HUES6 (cell line): ENCODE results near the gene EDIL3.

ENCODE experiments used
- H3K27ac ChIP-seq: 2 replicates; pipeline ENCODE4 v1.7.0; 2013; ENCODE audit warnings: low read depth, mild to moderate bottlenecking, low read length, inconsistent platforms
- H3K27me3 ChIP-seq: 2 replicates; pipeline ENCODE4 v1.6.1; 2013; ENCODE audit warnings: low read length; ENCODE audit not compliant: control insufficient read depth, insufficient read depth
- H3K36me3 ChIP-seq: 2 replicates; pipeline ENCODE4 v1.6.1; 2013; ENCODE audit warnings: low read length; ENCODE audit not compliant: control insufficient read depth, insufficient read depth
- H3K4me1 ChIP-seq: 2 replicates; pipeline ENCODE4 v1.6.1; 2013; ENCODE audit warnings: low read length; ENCODE audit not compliant: control insufficient read depth, insufficient read depth
- H3K4me3 ChIP-seq: 2 replicates; pipeline ENCODE4 v1.5.1; 2013; ENCODE audit warnings: low read depth, low read length
- H3K9ac ChIP-seq: one replicate; pipeline ENCODE4 v1.6.1; 2013; ENCODE audit warnings: mild to moderate bottlenecking, low read length
- H3K9me3 ChIP-seq: 2 replicates; pipeline ENCODE4 v1.6.1; 2013; ENCODE audit warnings: low read depth, low read length; ENCODE audit not compliant: control insufficient read depth, insufficient read depth

EDIL3 gene

DNA sequence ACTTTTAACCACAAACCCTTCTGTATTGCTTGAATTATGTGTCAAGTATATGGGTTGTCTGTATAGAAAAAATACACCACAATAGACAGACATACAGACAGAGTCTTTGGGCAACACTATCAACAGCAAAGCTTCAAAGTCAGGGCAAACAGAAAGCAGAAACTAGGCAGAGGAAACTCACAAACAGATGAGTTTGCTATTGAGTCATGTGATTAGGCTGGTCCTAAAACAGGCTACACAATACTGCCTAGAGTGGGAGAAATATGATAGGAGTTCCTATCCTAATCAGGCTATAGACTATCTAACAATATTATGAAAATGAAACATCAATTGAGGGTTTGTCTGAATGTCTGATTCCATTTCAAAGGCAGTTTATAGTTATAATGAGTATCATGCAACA is 156.4 kb downstream of the EDIL3 start:
- Histone ChIP-seq H3K9me3 (no peaks in the 10 kb centered on the region), H3K4me3 (no peak overlapping the region), H3K27ac (no peak overlapping the region), H3K27me3 (no peaks in the 10 kb centered on the region), H3K9ac (no peak overlapping the region), H3K4me1 (no peaks in the 10 kb centered on the region), H3K36me3 (no peaks in the 10 kb centered on the region)

DNA sequence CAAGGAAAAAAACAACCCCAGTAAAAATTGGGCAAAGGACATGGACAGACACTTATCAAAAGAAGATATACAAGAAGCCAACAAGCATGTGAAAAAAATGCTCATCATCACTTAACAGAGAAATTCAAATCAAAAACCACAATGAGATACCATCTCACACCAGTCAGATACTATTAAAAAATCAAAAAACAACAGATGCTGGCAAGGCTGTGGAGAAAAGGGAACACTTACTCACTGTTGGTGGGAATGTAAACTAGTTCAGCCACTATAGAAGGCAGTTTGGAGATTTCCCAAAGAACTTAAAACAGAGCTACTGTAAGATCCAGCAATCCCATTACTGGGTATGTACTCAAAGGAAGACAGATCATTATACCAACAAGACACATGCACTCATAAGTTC is 157.4 kb downstream of the EDIL3 start:
- H3K4me3 ChIP-seq = no peak overlapping the region
- no peak overlapping the region for H3K27ac ChIP-seq
- H3K4me1 ChIP-seq = no peaks in the 10 kb centered on the region

DNA sequence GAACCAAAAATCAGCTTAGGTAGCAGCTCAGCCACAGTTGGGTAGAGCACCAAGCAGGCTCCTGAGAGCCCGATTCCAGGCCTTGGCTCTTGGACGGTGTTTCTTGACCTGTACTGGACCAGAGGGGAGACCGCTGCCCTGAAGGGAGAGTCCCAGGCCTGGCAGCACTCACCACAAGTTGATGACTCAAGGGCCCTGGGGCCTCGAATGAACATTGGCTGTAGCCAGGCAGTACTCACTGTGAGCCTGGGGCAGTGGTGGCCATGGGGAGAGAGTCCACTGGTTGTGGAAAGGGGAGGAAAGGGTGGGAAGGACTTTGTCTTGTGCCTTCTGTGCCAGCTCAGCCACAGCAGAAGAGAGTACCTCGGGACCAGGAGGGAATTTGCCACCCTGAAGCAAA is 166.1 kb downstream of the EDIL3 start:
- H3K27ac ChIP-seq = no peak overlapping the region
- no peaks in the 10 kb centered on the region for H3K9me3 ChIP-seq
- no peaks in the 10 kb centered on the region for H3K27me3 ChIP-seq
- no peaks in the 10 kb centered on the region for H3K4me1 ChIP-seq
- H3K36me3 ChIP-seq = no peaks in the 10 kb centered on the region
- H3K4me3 ChIP-seq = no peak overlapping the region
- no peak overlapping the region for H3K9ac ChIP-seq

More for the DNA sequence above, 157.4 kb downstream of the EDIL3 start:
- Histone ChIP-seq H3K27me3 (no peaks in the 10 kb centered on the region), H3K36me3 (no peaks in the 10 kb centered on the region), H3K9me3 (no peaks in the 10 kb centered on the region), H3K9ac (no peak overlapping the region)

DNA sequence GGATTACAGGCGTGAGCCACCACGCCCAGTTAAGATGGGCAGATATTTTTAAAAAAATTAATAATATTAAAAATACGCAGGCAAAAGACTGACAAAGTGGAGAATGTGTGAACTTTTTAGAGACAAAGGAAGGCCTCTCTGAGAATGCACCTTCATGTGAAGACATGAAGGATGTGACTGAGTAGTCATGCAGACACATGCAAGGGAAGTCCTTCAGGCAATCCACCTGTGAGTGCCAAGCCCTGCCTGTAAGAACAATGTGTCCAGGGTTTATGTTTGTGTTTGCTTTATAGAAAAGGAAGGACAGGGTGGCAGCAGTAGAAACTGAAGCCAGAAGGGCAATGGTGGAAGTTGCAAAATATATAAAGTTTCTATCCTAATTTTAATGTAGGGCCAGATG is 169.2 kb downstream of the EDIL3 start:
- no peaks in the 10 kb centered on the region; the same call in 1 of the 2 replicates for H3K36me3 ChIP-seq
- no peaks in the 10 kb centered on the region for H3K27me3 ChIP-seq
- no peak overlapping the region for H3K27ac ChIP-seq
- H3K4me1 ChIP-seq = no peaks in the 10 kb centered on the region
- H3K4me3 ChIP-seq = no peak overlapping the region
- H3K9ac ChIP-seq = no peak overlapping the region
- no peaks in the 10 kb centered on the region for H3K9me3 ChIP-seq

DNA sequence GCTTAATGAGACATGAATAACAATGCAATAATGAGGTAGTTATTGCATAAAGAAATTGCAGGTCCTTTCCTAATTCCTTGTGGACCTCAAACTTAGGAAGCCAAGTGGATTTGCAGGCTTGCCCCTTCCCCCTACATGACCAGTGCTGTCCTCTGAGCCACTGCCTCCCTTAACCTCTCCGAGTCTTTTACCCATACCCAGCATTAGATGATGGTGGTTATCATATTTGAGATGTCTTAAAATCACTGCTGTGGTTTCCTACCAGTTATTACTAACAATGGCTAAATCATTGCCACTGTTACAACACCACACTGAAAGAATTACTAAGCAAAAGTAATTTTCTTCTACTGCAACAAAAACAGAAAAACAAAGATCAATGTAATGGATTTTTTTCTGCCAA is 170.8 kb downstream of the EDIL3 start:
- no peaks in the 10 kb centered on the region for H3K27me3 ChIP-seq

DNA sequence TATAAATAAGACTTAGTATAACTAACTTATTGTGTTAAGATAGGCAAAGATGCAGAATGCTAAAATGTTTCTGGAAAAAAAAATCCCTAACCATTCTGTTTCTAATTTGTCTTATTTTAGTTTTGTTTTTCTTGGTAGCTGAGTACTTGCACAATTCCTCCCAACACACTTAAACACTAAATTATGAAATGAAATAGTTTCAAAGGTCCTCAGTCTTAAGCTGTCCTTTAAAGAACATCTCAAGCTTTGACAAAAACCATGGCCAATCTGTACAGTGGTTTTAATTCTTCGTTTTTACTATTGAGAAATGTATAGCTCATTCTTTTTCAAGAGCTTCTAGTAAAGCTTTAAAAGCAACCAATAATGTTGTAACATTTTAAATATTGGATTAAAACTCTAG is 171.5 kb downstream of the EDIL3 start:
- no peaks in the 10 kb centered on the region; the same call in 1 of the 2 replicates for H3K36me3 ChIP-seq
- no peak overlapping the region for H3K9ac ChIP-seq
- H3K4me1 ChIP-seq = no peaks in the 10 kb centered on the region
- H3K9me3 ChIP-seq = no peaks in the 10 kb centered on the region
- H3K27ac ChIP-seq = no peak overlapping the region
- no peaks in the 10 kb centered on the region for H3K27me3 ChIP-seq
- no peak overlapping the region for H3K4me3 ChIP-seq

More for the DNA sequence above, 170.8 kb downstream of the EDIL3 start:
- H3K36me3 ChIP-seq = no peaks in the 10 kb centered on the region; the same call in 1 of the 2 replicates
- no peaks in the 10 kb centered on the region for H3K9me3 ChIP-seq
- no peak overlapping the region for H3K27ac ChIP-seq
- H3K4me1 ChIP-seq = no peaks in the 10 kb centered on the region
- no peak overlapping the region for H3K4me3 ChIP-seq
- H3K9ac ChIP-seq = no peak overlapping the region

DNA sequence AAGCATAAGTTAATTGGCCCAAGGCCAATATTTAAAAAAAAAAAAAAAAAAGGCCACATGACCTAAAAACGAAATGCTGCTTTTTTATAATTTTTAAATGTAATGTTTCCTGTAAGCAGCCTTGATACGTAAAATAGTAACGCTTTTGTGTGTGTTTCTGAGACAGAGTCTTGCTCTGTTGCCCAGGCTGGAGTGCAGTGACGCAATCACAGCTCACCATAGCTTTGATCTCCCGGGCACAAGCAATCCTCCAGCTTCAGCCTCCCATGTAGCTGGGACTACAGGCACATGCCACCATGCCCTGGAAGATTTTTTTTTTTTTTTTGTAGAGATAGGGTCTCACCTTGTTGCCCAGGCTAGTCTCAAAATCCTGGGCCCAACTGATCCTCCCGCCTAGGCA is 179.9 kb downstream of the EDIL3 start:
- Histone ChIP-seq H3K9me3 (no peaks in the 10 kb centered on the region), H3K4me3 (no peak overlapping the region), H3K27ac (no peak overlapping the region), H3K9ac (no peak overlapping the region), H3K27me3 (no peaks in the 10 kb centered on the region), H3K4me1 (no peaks in the 10 kb centered on the region), H3K36me3 (no peaks in the 10 kb centered on the region)

DNA sequence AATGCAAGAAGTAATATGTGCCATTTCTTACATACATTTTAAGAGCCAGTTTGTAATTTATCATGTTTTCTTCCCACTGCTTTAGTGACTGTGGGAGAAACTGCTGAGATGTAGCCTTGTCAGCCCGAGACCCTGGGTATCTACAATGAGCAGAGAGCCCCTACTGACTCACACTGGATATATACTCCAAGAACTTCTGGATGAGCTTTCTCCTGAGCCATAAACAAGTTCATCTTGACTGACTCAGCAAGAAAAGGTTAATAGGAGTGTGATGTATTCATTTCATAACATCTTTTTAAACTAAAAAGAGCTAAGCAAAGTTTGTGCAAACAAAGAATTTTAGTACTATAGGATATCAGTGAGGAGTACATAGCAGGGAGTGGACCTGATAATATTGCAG is 182.5 kb downstream of the EDIL3 start:
- Histone ChIP-seq H3K4me3 (no peak overlapping the region), H3K9me3 (no peaks in the 10 kb centered on the region), H3K9ac (no peak overlapping the region), H3K27ac (no peak overlapping the region), H3K4me1 (no peaks in the 10 kb centered on the region), H3K36me3 (no peaks in the 10 kb centered on the region), H3K27me3 (no peaks in the 10 kb centered on the region)

DNA sequence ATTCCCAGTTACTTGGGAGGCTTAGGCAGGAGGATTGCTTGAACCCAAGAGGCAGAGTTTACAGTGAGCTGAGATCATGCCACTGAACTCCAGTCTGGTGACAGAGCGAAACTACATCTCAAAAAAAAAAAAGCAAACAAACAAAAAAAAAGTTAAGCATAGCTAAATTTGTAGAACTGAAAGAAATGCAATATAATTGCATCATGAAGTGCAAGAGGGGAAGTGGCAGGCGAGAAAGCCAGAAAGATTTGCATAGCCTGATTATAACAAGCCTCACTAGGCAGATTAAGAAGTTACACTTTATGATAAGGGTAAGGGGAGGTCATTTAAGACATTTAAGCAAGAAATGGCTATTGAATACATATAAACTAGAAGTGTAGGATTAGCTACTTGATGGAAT is 187.1 kb downstream of the EDIL3 start:
- Histone ChIP-seq H3K9ac (no peak overlapping the region), H3K9me3 (no peaks in the 10 kb centered on the region), H3K36me3 (no peaks in the 10 kb centered on the region), H3K27me3 (no peaks in the 10 kb centered on the region), H3K4me3 (no peak overlapping the region), H3K27ac (no peak overlapping the region), H3K4me1 (no peaks in the 10 kb centered on the region)

DNA sequence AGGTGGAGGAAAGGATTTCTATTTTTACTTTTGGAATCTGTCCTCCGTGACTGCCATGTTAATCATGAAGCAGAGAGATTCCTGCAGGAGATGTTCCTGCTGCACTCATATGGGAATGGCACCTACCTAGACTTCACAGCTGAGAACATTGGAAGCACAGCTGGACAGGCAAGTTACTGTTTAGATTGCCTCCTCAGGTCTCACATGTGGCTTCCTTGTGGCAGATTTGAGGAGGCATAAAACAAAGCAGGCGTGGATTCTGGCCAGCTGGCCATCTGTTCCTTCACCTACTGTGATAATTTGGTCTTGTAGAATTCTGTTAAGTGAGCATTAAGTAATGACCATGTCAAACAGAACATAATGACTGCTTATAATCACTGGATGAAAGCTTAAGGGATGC is 193.4 kb downstream of the EDIL3 start:
- no peaks in the 10 kb centered on the region for H3K36me3 ChIP-seq
- H3K9me3 ChIP-seq = no peaks in the 10 kb centered on the region
- H3K27ac ChIP-seq = no peak overlapping the region
- no peaks in the 10 kb centered on the region for H3K27me3 ChIP-seq
- H3K4me3 ChIP-seq = no peak overlapping the region
- no peaks in the 10 kb centered on the region for H3K4me1 ChIP-seq
- H3K9ac ChIP-seq = no peak overlapping the region

DNA sequence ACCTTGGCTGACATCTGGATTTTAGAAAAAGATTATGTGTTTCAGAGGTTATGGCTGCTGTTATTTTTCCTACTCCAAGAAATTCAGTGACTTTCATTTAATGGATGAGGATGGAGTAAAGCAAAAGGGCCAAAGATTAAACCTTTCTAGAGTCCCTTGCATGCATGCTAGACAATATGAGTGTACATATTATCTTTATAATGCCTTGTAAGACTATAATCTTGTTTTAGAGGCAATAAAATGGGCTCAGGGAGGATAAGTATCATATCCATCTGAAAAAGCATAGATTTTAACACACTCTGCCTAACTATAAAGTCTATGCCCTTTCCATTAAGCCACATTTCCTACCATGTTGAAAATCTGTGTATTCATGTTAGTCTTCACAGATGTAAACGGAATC is 199.8 kb downstream of the EDIL3 start:
- Histone ChIP-seq H3K36me3 (no peaks in the 10 kb centered on the region), H3K4me1 (no peaks in the 10 kb centered on the region), H3K4me3 (no peak overlapping the region), H3K27ac (no peak overlapping the region), H3K9ac (no peak overlapping the region), H3K27me3 (no peaks in the 10 kb centered on the region), H3K9me3 (no peaks in the 10 kb centered on the region)

DNA sequence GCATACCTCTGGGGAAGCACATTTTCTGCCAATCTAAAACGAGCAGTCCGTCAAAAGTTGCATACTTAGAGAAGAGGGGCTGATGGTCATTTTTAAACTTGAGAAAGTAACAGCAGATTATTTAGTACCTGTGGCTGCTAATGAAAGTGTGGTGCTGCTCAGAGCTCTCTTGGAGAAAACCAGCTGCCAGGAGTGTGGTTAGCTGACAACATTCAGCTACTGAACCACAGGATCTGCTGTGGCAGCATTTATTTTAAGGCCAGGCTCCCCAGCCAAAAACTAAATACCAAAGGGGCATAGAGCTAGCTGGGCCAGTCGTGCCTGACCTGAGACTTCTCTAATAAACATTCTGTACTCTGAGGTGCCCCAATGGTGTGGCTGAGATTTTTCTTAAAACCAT is 203.6 kb downstream of the EDIL3 start:
- no peaks in the 10 kb centered on the region for H3K9me3 ChIP-seq
- no peak overlapping the region for H3K27ac ChIP-seq
- H3K4me1 ChIP-seq = no peaks in the 10 kb centered on the region
- no peak overlapping the region for H3K9ac ChIP-seq
- H3K27me3 ChIP-seq = no peaks in the 10 kb centered on the region
- peaks cover 4% of the 10 kb centered on the region; the same call in 1 of the 2 replicates for H3K36me3 ChIP-seq
- H3K4me3 ChIP-seq = no peak overlapping the region
